ENCODE data around the gene CASD1.

Gene CASD1

DNA sequence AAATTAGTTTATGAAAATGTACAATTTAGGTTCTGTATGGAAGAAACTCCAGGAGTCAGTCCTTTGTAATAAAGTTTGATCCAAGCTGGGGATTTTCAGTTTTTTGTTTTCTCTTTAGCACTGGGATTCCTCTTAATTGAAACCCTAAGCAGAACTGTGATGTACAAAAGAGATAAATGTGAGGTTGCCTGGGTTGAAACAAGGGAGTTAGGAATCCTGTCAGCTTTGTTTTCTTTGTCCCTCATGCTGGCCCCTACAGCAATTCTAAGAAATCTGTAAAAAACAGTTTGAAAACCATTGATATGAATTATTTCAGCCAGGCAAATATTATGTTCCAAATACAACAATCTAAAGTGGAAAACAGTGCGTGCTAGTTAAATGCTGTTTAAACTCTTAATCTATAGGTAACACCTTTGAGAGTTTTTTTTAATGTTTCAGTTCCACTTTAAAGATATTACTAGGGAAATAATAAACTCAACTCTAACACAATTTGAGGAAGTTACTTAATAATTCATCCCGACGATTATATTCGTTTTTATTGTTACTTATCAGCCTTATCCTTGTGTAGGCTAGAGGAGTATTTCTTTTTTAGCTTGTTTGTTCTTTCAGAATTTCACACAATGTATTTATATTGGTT lies 81.0 kb downstream of the CASD1 start:
- peak; percentile 59 for ATAC-seq
- H3K27ac Mint-ChIP-seq, result peak overlapping the region; percentile 77
- peaks cover 21% of the 10 kb centered on the region for H3K4me1 Mint-ChIP-seq
- H3K9me3 Mint-ChIP-seq, result no peaks in the 10 kb centered on the region
- H3K4me3 Mint-ChIP-seq, result peak overlapping the region; percentile 43
- H3K27me3 Mint-ChIP-seq, result no peaks in the 10 kb centered on the region
- peaks cover 7% of the 10 kb centered on the region for H3K36me3 Mint-ChIP-seq

DNA sequence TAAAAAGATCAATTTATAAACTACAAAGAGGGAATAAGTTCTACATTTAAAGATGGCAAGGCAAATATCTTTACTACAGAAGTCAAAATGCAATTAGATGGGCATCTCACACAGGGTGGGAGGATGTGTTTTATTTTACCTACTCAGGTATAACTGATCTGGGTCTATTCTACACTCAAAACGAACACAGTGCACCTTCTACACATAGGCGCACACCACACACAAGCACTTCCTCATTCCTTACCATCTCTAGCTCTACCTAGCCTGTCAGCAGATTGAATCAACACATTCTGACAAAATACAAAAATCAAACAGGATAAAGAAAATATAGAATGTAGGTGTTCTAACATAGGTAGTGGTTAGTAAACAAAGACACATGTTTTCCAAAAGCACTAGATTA lies 81.6 kb downstream of the CASD1 start:
- peaks cover 21% of the 10 kb centered on the region for H3K4me1 Mint-ChIP-seq
- H3K27me3 Mint-ChIP-seq, result no peaks in the 10 kb centered on the region
- H3K4me3 Mint-ChIP-seq, result peak overlapping the region; percentile 43
- peak overlapping the region; percentile 77 for H3K27ac Mint-ChIP-seq
- peaks cover 7% of the 10 kb centered on the region for H3K36me3 Mint-ChIP-seq
- ATAC-seq, result peak; percentile 90
- no peaks in the 10 kb centered on the region for H3K9me3 Mint-ChIP-seq

DNA sequence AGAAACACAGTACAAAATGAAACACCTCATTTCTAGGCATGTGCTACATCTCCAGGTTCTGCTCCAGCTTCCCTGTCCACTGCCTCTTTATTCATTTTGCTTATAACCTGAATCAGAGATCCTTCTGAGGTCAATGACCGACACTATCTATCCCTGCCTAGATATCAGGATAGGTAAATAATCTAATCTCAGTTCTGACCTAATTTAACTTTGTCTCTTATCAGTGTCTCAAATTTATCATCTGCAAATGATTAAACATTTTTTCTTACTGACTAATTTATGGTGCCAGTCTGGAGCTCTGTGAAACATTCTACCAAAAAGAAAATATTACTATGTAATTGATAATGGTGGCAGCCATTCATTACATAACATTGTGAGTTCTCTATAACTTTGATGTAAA lies 85.3 kb downstream of the CASD1 start:
- H3K4me1 Mint-ChIP-seq, result peaks cover 21% of the 10 kb centered on the region
- no peaks in the 10 kb centered on the region for H3K36me3 Mint-ChIP-seq
- H3K9me3 Mint-ChIP-seq, result no peaks in the 10 kb centered on the region
- ATAC-seq, result no peak
- no peaks in the 10 kb centered on the region for H3K27me3 Mint-ChIP-seq
- no peak overlapping the region for H3K4me3 Mint-ChIP-seq
- no peak overlapping the region for H3K27ac Mint-ChIP-seq

DNA sequence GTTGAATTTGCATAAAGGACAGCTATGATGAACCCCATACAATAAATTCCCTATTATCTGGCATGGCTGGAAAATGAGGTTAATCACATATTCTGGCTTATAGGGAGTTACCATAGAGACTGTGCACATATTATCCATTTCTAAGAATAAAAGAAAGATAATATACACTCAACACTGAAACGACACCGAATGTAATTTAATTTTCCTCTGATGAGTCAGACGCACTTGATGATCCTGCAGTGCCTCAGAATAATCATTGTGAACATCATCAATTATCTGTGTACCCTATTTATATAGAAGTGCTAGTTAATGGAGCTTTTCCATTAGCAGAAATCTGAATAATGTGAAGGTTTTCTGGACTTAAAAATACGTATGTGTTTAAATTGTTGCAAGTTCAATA lies 86.1 kb downstream of the CASD1 start:
- no peak for ATAC-seq
- Mint-ChIP-seq H3K27ac (no peak overlapping the region), H3K4me3 (no peak overlapping the region), H3K9me3 (no peaks in the 10 kb centered on the region), H3K36me3 (no peaks in the 10 kb centered on the region), H3K4me1 (peaks cover 15% of the 10 kb centered on the region), H3K27me3 (no peaks in the 10 kb centered on the region)

DNA sequence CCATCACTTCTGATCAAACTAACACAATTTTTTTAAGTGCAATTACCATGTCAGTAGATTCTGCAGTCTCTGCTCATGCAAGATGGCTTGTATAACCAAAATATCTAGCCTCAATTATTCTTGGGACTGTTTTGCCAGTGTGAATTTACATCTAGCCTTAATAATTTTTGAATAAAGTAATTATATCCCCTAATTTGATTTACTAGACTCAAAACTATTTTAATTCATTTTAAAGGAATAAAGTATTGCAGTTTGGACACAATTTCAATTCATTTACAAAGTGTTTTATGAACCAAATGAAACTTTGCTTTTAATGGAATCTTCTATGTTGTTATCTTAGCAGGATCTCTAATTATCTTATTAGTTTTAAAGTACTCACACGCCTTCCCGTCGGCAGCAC lies 90.7 kb downstream of the CASD1 start:
- peaks cover 2% of the 10 kb centered on the region for H3K27me3 Mint-ChIP-seq
- ATAC-seq, result no peak
- H3K36me3 Mint-ChIP-seq, result peaks cover under 1% of the 10 kb centered on the region
- no peak overlapping the region for H3K4me3 Mint-ChIP-seq
- no peaks in the 10 kb centered on the region for H3K4me1 Mint-ChIP-seq
- H3K9me3 Mint-ChIP-seq, result no peaks in the 10 kb centered on the region
- no peak overlapping the region for H3K27ac Mint-ChIP-seq

DNA sequence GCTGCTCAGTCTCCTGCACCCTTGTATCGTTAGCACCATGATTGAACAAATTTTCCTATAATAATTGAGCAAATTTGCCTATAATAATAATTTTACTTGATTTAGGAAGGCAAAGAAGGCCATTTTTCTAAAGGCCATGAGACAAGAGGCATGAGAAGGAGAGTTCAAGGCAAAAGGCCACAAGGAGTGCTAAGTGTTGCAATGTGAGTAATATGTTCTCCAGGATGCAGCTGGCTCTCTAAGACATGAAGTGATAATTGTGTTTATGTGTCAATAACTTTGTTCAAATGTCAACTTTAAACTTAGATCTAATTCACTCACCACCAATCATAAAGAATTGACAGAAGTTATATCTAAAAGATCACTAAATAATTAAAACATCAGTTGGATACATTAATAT lies 92.6 kb downstream of the CASD1 start:
- peaks cover 10% of the 10 kb centered on the region for H3K36me3 Mint-ChIP-seq
- ATAC-seq, result no peak
- no peak overlapping the region for H3K27ac Mint-ChIP-seq
- H3K4me1 Mint-ChIP-seq, result no peaks in the 10 kb centered on the region
- H3K4me3 Mint-ChIP-seq, result no peak overlapping the region
- peaks cover 10% of the 10 kb centered on the region for H3K9me3 Mint-ChIP-seq
- H3K27me3 Mint-ChIP-seq, result peaks cover 9% of the 10 kb centered on the region

DNA sequence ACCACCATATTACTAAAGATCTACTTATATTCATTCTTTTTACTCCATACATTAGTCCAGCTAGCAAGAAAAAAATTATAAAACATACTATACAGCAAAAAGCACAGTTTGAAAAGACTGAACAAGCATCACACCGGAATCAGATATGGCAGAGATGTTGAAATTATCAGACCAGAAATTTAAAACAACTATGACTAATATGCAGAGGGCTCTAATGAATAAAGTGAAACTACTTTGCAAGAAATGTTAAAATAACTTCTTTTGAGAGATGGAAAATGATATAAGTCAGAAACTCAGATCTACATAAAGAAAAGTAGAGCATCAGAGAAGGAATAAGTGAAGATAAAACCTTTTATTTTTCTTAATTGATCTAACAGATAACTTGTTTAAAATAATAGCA lies 95.4 kb downstream of the CASD1 start:
- Mint-ChIP-seq H3K9me3 (peaks cover 15% of the 10 kb centered on the region), H3K27me3 (peaks cover 9% of the 10 kb centered on the region), H3K36me3 (peaks cover 12% of the 10 kb centered on the region), H3K27ac (no peak overlapping the region), H3K4me1 (no peaks in the 10 kb centered on the region), H3K4me3 (no peak overlapping the region)
- no peak for ATAC-seq

Data from stimulated activated memory B cell treated with anti-CD40 and anti-IgM and Interleukin-4, amounts not matched to agents 10 μg/mL and 1 μg/mL and 100 μg/mL, for 72 hours (primary cell).